ENCODE data around the gene KLRC1. TPM values are rescaled to one million over a fixed set of nuclear protein-coding genes. Genes with fewer than 3 reads are reported as not detected.
"Not testable (repeated sequence)": the region's sequence is repeated elsewhere in the genome, so short reads cannot be mapped to it uniquely, and the experiment has no call there.

The KLRC1 gene
- total RNA-seq, 1 donor from 2014 or later: not detected

DNA sequence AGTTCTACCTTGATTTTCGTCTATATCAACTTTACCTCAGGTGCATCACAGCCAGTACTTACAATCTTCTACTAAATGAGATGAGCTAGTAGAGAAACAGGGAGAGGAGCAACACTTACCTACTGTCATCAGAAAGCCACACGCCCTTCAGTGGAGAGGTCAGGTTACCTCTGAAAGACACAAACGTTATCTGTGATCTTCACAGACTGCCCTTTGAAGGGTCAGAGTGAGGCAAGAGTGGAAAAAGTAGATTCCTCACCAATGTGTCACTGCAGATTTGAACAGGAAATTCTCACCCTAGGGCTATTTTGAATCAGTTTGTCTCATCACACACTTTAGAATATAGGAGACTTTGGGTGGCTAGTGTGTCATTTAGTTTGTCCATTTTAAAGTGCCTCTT lies 31.0 kb downstream of the KLRC1 start:
- not testable (repeated sequence) for H3K9me3 Mint-ChIP-seq (ENCODE audit: unreplicated experiment); H3K4me1 Mint-ChIP-seq (ENCODE audit: low read depth, unreplicated experiment); H3K36me3 Mint-ChIP-seq (ENCODE audit: unreplicated experiment); H3K4me3 Mint-ChIP-seq (ENCODE audit: unreplicated experiment); DNase-seq; H3K27me3 Mint-ChIP-seq (ENCODE audit: unreplicated experiment); H3K27ac Mint-ChIP-seq (ENCODE audit: unreplicated experiment)

DNA sequence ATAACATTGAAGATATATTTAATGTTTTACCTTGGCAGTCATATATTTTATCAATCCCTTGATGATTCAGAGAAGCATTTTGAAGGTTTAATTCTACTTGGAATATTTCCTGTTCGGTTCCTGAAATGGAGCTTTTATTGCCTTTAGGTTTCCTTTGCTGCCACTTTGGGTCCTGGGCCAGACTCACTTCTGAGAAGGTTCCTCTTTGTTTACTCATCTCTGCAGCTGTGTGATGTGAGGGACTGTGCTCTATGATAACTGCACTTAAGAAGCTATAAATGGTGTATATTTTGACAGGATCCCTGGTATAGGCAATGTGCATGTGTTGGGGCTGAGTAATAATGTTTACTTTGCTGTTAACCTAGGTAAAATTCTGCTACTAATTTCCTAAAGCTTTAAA lies 32.8 kb downstream of the KLRC1 start, which contains the start of gene KLRC3:
Gene KLRC3, minus strand, starts transcription at position 262 of the 400 bp plus-strand sequence. Its CDS starts 45 bp downstream, at position 217.
- H3K27me3 Mint-ChIP-seq (ENCODE audit: unreplicated experiment); H3K9me3 Mint-ChIP-seq (ENCODE audit: unreplicated experiment); H3K4me3 Mint-ChIP-seq (ENCODE audit: unreplicated experiment); DNase-seq; H3K4me1 Mint-ChIP-seq (ENCODE audit: low read depth, unreplicated experiment); H3K36me3 Mint-ChIP-seq (ENCODE audit: unreplicated experiment); H3K27ac Mint-ChIP-seq (ENCODE audit: unreplicated experiment): not testable (repeated sequence)

DNA sequence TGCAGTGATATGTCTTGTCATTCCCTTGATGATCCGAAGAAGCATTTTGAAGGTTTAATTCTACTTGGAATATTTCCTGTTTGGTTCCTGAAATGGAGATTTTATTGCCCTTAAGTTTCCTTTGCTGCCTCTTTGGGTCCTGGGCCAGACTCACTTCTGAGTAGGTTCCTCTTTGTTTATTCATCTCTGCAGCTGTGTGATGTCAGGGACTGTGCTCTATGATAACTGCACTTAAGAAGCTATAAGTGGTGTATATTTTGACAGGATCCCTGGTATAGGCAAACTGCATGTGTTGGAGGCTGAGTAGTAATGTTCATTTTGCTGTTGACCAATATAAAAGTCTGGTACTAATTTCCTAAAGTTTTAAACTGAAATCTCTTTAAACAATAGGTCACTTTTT lies 43.8 kb downstream of the KLRC1 start, which contains the start of gene KLRC4:
Gene KLRC4, minus strand, starts transcription at position 366 of the 400 bp plus-strand sequence. Its CDS starts 182 bp downstream, at position 184.
- Mint-ChIP-seq H3K9me3 (ENCODE audit: unreplicated experiment) (no peaks in the 10 kb centered on the region), H3K4me1 (ENCODE audit: low read depth, unreplicated experiment) (no peaks in the 10 kb centered on the region), H3K27me3 (ENCODE audit: unreplicated experiment) (no peaks in the 10 kb centered on the region), H3K4me3 (ENCODE audit: unreplicated experiment) (no peak within 1 kb of the TSS), H3K36me3 (ENCODE audit: unreplicated experiment) (no peaks in the 10 kb centered on the region), H3K27ac (ENCODE audit: unreplicated experiment) (no peak within 1 kb of the TSS)
- DNase-seq: no peak
- TF ChIP-seq CTCF (IDR thresholded peaks at IDR 0.05; ENCODE audit: partially characterized antibody, unreplicated experiment): no peak

DNA sequence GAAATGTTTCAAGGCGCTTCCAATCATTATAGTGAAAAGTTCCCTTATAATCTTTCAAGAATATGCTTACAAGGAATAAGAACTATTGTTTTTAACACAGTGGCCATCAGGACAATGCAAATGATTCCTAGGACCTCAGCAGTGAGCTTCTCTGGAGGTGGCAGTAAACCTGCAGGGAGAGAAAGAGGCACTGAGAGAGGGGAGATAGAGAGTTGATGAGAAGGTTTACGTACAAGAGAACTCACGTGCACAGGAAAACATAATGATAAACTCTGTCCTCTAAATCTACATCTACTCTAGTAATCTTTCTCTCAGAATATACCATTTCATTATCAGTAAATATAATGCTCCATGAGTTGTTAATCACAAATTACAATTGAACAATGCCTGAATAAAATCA lies 44.3 kb downstream of the KLRC1 start:
- H3K4me3 Mint-ChIP-seq (ENCODE audit: unreplicated experiment): no peak overlapping the region
- no peak for TF ChIP-seq CTCF (IDR thresholded peaks at IDR 0.05; ENCODE audit: partially characterized antibody, unreplicated experiment)
- H3K4me1 Mint-ChIP-seq (ENCODE audit: low read depth, unreplicated experiment): no peaks in the 10 kb centered on the region
- no peaks in the 10 kb centered on the region for H3K36me3 Mint-ChIP-seq (ENCODE audit: unreplicated experiment)
- no peak overlapping the region for H3K27ac Mint-ChIP-seq (ENCODE audit: unreplicated experiment)
- no peak for DNase-seq
- H3K27me3 Mint-ChIP-seq (ENCODE audit: unreplicated experiment): no peaks in the 10 kb centered on the region
- no peaks in the 10 kb centered on the region for H3K9me3 Mint-ChIP-seq (ENCODE audit: unreplicated experiment)

- TF ChIP-seq CTCF (IDR thresholded peaks at IDR 0.05; ENCODE audit: partially characterized antibody, unreplicated experiment): no peak
- Mint-ChIP-seq H3K27me3 (ENCODE audit: unreplicated experiment) (no peaks in the 10 kb centered on the region), H3K4me3 (ENCODE audit: unreplicated experiment) (no peak overlapping the region), H3K36me3 (ENCODE audit: unreplicated experiment) (no peaks in the 10 kb centered on the region), H3K9me3 (ENCODE audit: unreplicated experiment) (no peaks in the 10 kb centered on the region), H3K27ac (ENCODE audit: unreplicated experiment) (no peak overlapping the region), H3K4me1 (ENCODE audit: low read depth, unreplicated experiment) (no peaks in the 10 kb centered on the region)
- DNase-seq: no peak
These were observed 46.5 kb downstream of the KLRC1 start for GRCh38 chr12:10406725-10407124.

- Mint-ChIP-seq H3K4me3 (ENCODE audit: unreplicated experiment) (no peak overlapping the region), H3K27ac (ENCODE audit: unreplicated experiment) (no peak overlapping the region), H3K27me3 (ENCODE audit: unreplicated experiment) (no peaks in the 10 kb centered on the region), H3K9me3 (ENCODE audit: unreplicated experiment) (no peaks in the 10 kb centered on the region), H3K36me3 (ENCODE audit: unreplicated experiment) (no peaks in the 10 kb centered on the region), H3K4me1 (ENCODE audit: low read depth, unreplicated experiment) (no peaks in the 10 kb centered on the region)
- TF ChIP-seq CTCF (IDR thresholded peaks at IDR 0.05; ENCODE audit: partially characterized antibody, unreplicated experiment): no peak
- DNase-seq: no peak
These were observed 47.9 kb downstream of the KLRC1 start for GRCh38 chr12:10405294-10405693.

Measured in glutamatergic neuron (in vitro differentiated cells).